AG20443 (cell line): ENCODE data around the gene SEMA4D.

Source experiments
- DNase-seq: peaks from one replicate; pipeline ENCODE4 v3.0.0; 2012; ENCODE audit warnings: low spot score, mixed read lengths

Gene SEMA4D

DNA sequence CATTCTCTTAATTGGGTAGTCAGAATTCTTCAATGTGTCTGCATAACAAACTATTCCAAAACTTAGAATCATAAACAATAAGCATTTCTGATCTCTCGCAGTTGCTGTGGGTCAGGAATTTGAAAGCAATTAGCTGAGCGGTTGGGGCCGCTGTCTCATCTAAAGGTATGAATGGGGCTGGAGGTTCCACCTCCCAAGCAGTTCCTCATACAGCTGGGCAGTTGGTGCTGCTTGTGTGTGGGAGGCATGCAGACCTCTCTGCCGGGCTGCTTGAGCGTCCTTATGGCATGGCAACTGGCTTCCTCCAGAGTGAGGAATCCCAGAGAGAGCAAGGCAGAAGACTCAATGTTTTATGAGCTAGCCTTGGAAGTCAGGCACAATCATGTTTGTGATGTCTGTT, 30.2 kb upstream of the SEMA4D start:
- DNase-seq, result no peak

DNA sequence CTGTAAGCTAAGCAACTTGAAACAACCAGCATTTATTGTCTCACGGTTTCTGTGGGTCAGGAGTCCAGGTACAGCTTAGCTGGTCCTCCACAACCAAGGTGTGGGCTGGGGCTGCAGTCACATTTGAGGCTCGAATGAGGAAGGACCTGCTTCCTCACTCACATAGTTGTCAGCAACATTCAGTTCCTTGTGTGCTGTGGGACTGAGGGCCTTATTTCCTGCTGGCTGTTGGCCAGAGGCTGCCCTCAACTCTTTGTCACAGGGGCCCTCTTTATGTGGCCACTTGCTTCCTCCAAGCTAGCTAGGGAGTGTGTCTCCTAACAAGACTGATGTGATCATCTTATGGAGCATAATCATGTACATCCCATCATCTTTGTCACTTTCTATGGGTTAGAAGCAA, 29.2 kb upstream of the SEMA4D start:
- no peak for DNase-seq

GRCh38 chr9:89526667-89527066, 28.8 kb upstream of the SEMA4D start:
- DNase-seq, result no peak

GRCh38 chr9:89525446-89526374, 27.8 kb upstream of the SEMA4D start:
- DNase-seq, result no peak

- no peak for DNase-seq
Measured at GRCh38 chr9:89524963-89525362, 27.1 kb upstream of the SEMA4D start.

- DNase-seq, result no peak
Measured at GRCh38 chr9:89523948-89524347, 26.0 kb upstream of the SEMA4D start.

DNA sequence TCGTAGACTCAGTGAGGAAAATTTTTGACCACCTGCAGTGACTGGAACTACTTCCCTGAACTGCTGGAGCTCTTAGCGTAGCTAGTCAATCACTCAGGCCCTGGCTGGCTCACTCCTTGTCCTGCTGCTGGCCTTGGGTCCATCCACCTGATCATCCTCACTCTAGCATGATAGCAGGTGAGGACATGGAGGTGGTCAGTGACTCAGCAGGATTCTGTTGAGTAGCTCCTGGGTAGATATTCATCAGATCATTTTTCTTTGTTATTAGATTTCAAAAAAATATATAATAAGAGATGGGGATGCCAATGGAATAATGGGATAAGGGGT, 25.0 kb upstream of the SEMA4D start:
- DNase-seq, result no peak

- DNase-seq, result no peak
Measured at GRCh38 chr9:89522261-89522958, 24.5 kb upstream of the SEMA4D start.

DNA sequence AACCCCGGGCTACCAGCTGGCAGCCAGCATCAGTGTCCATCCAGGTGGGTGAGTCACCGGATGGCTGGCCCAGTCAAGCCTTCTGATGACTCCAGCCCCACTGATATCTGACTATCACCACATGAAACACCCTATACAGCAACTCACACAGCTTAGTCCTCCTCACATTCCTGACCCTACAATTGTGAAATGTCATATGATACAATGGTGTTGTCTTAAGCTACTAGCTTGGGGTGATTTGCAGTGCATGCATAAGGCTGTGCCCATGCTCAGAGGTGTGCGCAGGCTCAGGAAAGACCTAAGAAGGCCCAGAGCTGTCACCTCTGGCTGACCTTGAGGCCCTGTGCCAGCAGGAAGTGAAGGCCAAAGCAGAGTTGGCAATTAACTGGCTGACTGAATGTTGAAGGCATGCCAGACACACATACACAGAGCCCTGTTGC, 21.5 kb upstream of the SEMA4D start:
- no peak for DNase-seq

DNA sequence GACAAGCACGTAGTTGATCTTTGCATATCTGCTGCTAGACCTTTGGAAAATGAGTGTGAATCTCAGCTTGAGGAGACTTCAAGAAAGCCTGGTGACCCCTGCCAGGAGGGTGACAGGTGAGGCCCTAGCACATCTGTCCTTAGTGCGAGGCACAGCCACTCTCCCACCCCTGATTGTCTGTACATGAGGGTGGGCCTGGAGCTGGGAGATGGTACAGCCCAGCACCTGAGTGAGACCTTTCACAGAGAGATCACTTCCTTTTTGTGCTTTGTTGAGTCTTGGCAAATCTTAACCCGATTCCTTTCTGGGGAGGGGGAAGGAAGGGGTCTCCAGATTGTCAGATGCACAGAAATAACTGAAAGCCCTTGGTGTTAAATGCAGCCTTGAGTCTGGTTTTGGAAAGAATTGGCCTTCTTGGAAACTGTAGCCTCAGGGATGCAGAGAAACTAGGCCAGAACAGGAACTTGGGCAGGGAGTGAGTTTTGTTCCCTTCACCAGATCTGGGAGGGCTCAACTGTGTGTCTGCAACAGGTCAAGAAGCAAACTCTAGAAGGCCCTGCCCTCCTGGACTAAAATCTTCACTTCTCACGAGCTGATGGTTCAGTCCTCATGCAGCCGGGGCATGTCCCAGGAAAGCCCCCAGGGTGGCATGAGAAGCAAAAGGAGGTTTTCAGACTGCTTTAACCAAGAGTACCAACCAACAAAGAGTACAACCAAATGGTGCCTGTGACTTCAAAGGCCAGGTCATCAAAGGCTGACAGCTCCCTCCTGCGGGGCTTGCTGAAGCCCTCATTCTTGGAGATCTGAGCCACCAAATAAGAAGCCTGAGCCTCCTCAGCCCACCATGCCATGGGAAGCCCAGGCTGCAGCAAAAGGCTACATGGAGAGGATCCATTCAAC, 20.8 kb upstream of the SEMA4D start:
- DNase-seq, result no peak

DNA sequence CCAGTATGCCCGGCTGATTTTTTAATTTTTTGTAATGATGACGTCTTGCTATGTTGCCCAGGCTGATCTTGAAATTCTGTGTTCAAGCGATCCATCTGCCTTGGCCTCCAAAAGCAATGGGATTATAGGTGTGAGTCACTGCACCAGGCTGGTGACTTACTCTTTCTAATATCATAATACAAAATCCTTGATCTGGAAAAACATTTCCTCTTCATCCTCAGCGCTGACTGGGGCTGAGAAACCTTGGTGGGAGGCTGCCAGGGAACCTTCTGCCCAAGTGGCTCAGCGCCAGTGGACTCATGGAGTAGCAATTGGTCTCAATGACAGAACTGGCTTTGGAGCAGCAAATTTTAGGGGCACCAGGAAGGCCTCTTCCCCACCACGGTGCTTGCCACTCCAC, 17.5 kb upstream of the SEMA4D start:
- no peak for DNase-seq

GRCh38 chr9:89514956-89515355, 17.0 kb upstream of the SEMA4D start:
- DNase-seq, result no peak

DNA sequence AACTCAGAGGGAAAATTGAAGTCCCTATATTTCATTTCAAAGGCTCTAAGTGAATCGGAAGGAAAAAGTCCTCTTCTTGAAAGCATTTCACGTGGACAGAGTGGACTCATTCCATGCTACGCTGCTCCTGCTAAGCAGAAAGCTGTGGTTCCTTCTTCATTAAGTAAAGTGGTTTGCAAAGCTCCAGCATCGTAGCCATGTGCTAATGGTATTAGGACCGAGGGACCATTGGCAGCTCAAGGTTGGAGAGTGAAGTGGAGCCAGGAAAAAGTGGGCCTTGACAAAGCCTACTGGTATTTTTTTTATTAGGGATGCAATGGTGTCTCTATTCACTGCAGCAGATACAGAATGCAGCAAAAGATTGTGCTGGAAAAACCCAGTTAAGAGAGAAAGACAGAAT, 16.4 kb upstream of the SEMA4D start:
- no peak for DNase-seq

- DNase-seq, result no peak
Measured at GRCh38 chr9:89513837-89514236, 15.9 kb upstream of the SEMA4D start.

DNA sequence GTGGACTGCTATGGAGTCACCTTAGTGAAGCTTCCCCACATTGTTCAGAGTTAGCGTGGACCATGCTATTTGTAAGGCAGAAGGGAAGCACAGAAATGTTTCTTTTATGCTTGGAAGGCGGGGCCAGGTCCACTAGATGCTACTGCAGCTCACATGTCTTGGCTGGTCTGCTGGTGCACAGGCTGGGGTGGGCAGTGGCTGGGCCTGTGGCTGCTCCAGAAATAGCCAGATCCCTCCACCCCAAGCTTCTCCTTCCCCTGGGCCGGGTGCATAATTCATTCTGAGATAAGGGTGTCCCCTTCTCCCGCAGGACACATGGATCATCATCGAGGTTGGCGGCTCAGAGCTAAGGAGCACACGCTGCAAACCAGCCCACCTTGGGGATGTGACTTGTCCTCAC, 14.5 kb upstream of the SEMA4D start:
- DNase-seq, result no peak

GRCh38 chr9:89508951-89509615, 11.2 kb upstream of the SEMA4D start:
- DNase-seq, result no peak

DNA sequence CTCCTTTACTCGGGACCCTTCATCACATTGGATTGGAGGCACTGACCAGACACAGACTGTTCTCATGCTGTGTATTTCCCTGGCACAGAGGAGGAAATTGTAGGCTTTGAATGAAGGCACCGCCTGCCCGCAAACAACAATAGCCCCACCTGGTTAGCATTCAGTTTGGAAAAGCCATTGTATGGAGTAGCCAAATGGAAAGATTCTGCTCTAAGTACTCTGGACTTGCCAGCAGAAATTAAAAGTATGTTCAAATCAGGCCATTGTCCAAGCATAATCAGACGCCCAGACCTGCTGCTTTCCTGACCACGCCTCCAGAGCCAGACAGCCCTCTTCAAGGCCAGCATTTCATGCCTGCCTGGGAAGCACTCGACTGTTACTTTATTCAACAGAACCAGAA, 8.0 kb upstream of the SEMA4D start:
- DNase-seq, result no peak

- no peak for DNase-seq
Measured at GRCh38 chr9:89505048-89505447, 7.1 kb upstream of the SEMA4D start.

- no peak for DNase-seq
Measured at GRCh38 chr9:89502671-89503070, 4.8 kb upstream of the SEMA4D start.

DNA sequence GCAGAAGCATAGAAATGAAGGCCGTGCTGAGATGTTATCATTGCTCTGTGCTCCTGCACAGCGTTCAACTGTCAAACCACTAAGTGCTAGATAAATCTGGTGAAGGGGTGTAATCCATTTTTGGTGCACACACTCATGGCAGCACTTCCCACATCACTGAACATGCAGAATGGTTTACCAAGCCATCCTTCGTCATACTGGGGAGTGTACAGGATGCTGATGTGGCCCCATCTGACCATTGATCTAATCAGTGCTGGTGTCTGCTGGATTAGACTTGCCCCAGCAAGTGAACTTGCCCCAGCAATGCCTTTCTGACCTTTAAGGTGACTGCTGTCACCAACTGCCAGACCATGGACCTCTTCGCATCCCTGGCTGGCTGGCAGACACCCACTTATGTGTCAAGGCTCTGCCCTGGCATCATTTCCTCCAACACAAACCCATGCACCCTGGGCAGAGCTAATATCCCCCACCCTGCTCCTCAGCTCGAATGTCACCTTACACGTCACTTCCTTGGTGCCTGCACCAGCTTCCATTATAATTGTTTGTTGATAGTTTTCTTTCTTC, 4.2 kb upstream of the SEMA4D start:
- DNase-seq, result no peak

DNA sequence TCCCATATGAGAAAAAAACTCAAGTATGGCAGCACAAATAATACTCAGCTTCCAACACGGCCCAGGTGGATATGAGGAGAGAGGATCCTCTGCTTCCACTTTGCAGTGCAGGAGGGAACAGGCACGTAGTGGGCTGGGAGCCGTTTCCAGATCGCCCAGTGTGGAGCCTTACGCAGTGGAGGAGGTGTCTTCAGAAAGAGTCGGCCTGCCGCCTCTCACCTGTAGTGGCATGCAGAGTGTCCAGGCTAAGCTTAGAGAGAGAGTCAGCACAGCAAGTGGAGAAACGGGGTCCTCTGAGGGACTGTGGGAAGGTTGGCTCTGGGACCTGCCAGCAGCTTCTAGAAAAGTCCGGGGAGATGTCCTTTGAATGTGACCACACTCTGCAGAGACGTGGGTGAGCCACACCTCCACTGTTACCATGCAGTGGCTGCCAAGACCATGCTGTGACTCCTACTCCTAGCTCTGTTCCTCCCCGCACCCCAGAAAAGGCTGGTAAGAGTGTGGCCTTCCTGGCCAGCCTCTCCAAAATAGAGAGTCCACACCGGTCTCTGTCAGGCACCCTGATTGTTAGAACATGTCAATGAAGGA, 3.5 kb upstream of the SEMA4D start:
- no peak for DNase-seq
